H1 (cell line): Measurements from ENCODE around the gene ANKRD11. TPM values are rescaled to one million over a fixed set of nuclear protein-coding genes. Genes with fewer than 3 reads are reported as not detected.

Experiments
- CTCF ChIA-PET: fragments of 300-600 bp; sonication (Branson Sonifier 250); formaldehyde crosslinking; loops from one replicate; lab custom pipeline; 2021; ENCODE audit not compliant: partially characterized antibody; lab: Charles Lee
- POLR2A ChIA-PET: fragments of 300-600 bp; sonication (Branson Sonifier 250); formaldehyde crosslinking; loops from one replicate; lab custom pipeline; 2021; ENCODE audit warnings: inconsistent platforms; ENCODE audit not compliant: partially characterized antibody; lab: Charles Lee
- DNase-seq, 2 experiments: peaks; one replicate each; pipeline versions ENCODE4 v3.0.0 to v3.0.0-alpha.2; 2010 to 2022; ENCODE audit warnings: low spot score in 2 of 2, low read depth in 1 of 2, mixed read lengths in 1 of 2
- FAIRE-seq: peaks from 2 replicates; lab custom pipeline; 2011; peaks lifted over from hg19 to GRCh38; lab: Jason Lieb, UNC
- H2AFZ ChIP-seq: 2 replicates; pipeline ENCODE4 v1.8.1; 2012; ENCODE audit warnings: low read length, inconsistent platforms
- H2AK5ac ChIP-seq: 2 replicates; pipeline ENCODE4 v1.6.1; 2013; ENCODE audit warnings: low read depth, low read length
- H2BK120ac ChIP-seq: replicated peaks from 2 replicates; pipeline ENCODE3; 2013; ENCODE audit warnings: low read depth, low read length, inconsistent platforms
- H2BK12ac ChIP-seq: 2 replicates; pipeline ENCODE4 v1.6.1; 2013; ENCODE audit warnings: low read depth, low read length
- H2BK15ac ChIP-seq: 2 replicates; pipeline ENCODE4 v1.6.1; 2013; ENCODE audit warnings: low read length
- H2BK20ac ChIP-seq: 2 replicates; pipeline ENCODE4 v1.6.1; 2013; ENCODE audit warnings: low read length
- H2BK5ac ChIP-seq: 2 replicates; pipeline ENCODE4 v1.6.1; 2013; ENCODE audit warnings: low read depth, low read length
- H3K14ac ChIP-seq: 2 replicates; pipeline ENCODE4 v1.6.1; 2013; ENCODE audit warnings: inconsistent platforms; ENCODE audit not compliant: insufficient read length
- H3K18ac ChIP-seq: 2 replicates; pipeline ENCODE4 v1.6.1; 2013; ENCODE audit warnings: low read length; ENCODE audit errors: extremely low read depth
- H3K23ac ChIP-seq: 2 replicates; pipeline ENCODE4 v1.6.1; 2013; ENCODE audit warnings: inconsistent platforms; ENCODE audit not compliant: insufficient read length
- H3K23me2 ChIP-seq: 2 replicates; pipeline ENCODE4 v1.6.1; 2013; ENCODE audit warnings: low read depth, low read length
- H3K27ac ChIP-seq: 2 replicates; pipeline ENCODE4 v1.6.1; 2011; ENCODE audit warnings: low read depth, low read length, inconsistent platforms
- H3K27me3 ChIP-seq, 4 experiments: replicated peaks in 1 of 4; 1 replicate in 1 of 4; 2 replicates in 3 of 4; pipeline versions ENCODE4 v1.6.1 to v1.8.1; 2011 to 2013; ENCODE audit warnings: low read length in 3 of 4, mild to moderate bottlenecking in 3 of 4, inconsistent platforms in 2 of 4, mixed read lengths in 2 of 4, moderate library complexity in 1 of 4; ENCODE audit not compliant: control insufficient read depth in 3 of 4, insufficient read depth in 3 of 4; ENCODE audit errors: extremely low read depth in 1 of 4
- H3K36me3 ChIP-seq, 4 experiments: 2 replicates each; pipeline versions ENCODE4 v1.6.1 to v1.8.1; 2011 to 2013; ENCODE audit warnings: mild to moderate bottlenecking in 4 of 4, low read length in 3 of 4, moderate library complexity in 2 of 4, control low read depth in 1 of 4, inconsistent platforms in 1 of 4; ENCODE audit not compliant: insufficient read depth in 4 of 4, control insufficient read depth in 2 of 4
- H3K4ac ChIP-seq: replicated peaks from 2 replicates; pipeline ENCODE3; 2013; ENCODE audit warnings: low read length, low read depth, mixed read lengths, inconsistent platforms; ENCODE audit not compliant: insufficient read length
- H3K4me1 ChIP-seq, 4 experiments: replicated peaks in 1 of 4; 1 replicate in 1 of 4; 2 replicates in 3 of 4; pipeline versions ENCODE4 v1.6.1 to v1.8.1; 2011 to 2013; ENCODE audit warnings: low read length in 3 of 4, inconsistent platforms in 2 of 4, mixed read lengths in 1 of 4; ENCODE audit not compliant: insufficient read depth in 4 of 4, control insufficient read depth in 3 of 4
- H3K4me2 ChIP-seq, 2 experiments: 2 replicates each; pipeline versions ENCODE4 v1.6.1 to v1.8.1; 2011 to 2013; ENCODE audit warnings: low read depth in 2 of 2, low read length in 2 of 2, control low read depth in 1 of 2, inconsistent platforms in 1 of 2, mild to moderate bottlenecking in 1 of 2; ENCODE audit not compliant: insufficient read depth in 1 of 2
- H3K4me3 ChIP-seq, 4 experiments: fragments of 200-600, 300-600 bp in 1 of 4; sonication (generic), shearing (Covaris generic), sonication (Bioruptor Twin) in 1 of 4; 2 replicates each; pipeline versions ENCODE4 v1.5.1 to v1.8.1; 2011 to 2016; ENCODE audit warnings: low read length in 4 of 4, low read depth in 3 of 4, control low read depth in 2 of 4, inconsistent platforms in 2 of 4, mild to moderate bottlenecking in 2 of 4, mixed read lengths in 1 of 4, moderate library complexity in 1 of 4; ENCODE audit not compliant: insufficient read depth in 2 of 4; ENCODE audit errors: extremely low read depth in 1 of 4
- H3K56ac ChIP-seq: replicated peaks from 2 replicates; pipeline ENCODE3; 2013; ENCODE audit warnings: low read depth, mild to moderate bottlenecking, mixed read lengths, low read length, inconsistent platforms; ENCODE audit not compliant: insufficient read length
- H3K79me1 ChIP-seq: 2 replicates; pipeline ENCODE4 v1.6.1; 2013; ENCODE audit warnings: low read depth, low read length, control low read depth
- H3K79me2 ChIP-seq, 2 experiments: 2 replicates each; pipeline versions ENCODE4 v1.6.1 to v1.8.1; 2012 to 2013; ENCODE audit warnings: low read length in 2 of 2, mild to moderate bottlenecking in 2 of 2, inconsistent platforms in 1 of 2; ENCODE audit not compliant: insufficient read depth in 2 of 2, control insufficient read depth in 1 of 2
- H3K9ac ChIP-seq, 4 experiments: replicated peaks in 1 of 4; 1 replicate in 1 of 4; 2 replicates in 3 of 4; pipeline versions ENCODE4 v1.6.1 to v1.8.1; 2011 to 2013; ENCODE audit warnings: low read depth in 3 of 4, low read length in 3 of 4, control low read depth in 2 of 4, mild to moderate bottlenecking in 2 of 4, moderate library complexity in 2 of 4, inconsistent platforms in 1 of 4; ENCODE audit errors: extremely low read depth in 1 of 4
- H3K9me3 ChIP-seq, 2 experiments: 2 replicates each; pipeline versions ENCODE4 v1.6.1 to v1.8.1; 2012 to 2013; ENCODE audit warnings: mild to moderate bottlenecking in 2 of 2, moderate library complexity in 2 of 2, control low read depth in 1 of 2, inconsistent platforms in 1 of 2, low read depth in 1 of 2, low read length in 1 of 2, mixed read lengths in 1 of 2; ENCODE audit not compliant: insufficient read depth in 2 of 2
- H4K20me1 ChIP-seq, 2 experiments: replicated peaks in 1 of 2; 2 replicates each; pipeline versions ENCODE3 to v1.8.1; 2011 to 2013; ENCODE audit warnings: inconsistent platforms in 2 of 2, low read length in 2 of 2, mild to moderate bottlenecking in 1 of 2; ENCODE audit not compliant: insufficient read depth in 2 of 2, control insufficient read depth in 1 of 2
- H4K5ac ChIP-seq: 2 replicates; pipeline ENCODE4 v1.6.1; 2013; ENCODE audit warnings: low read length, low read depth, mixed read lengths, inconsistent platforms; ENCODE audit not compliant: insufficient read length
- H4K8ac ChIP-seq: 2 replicates; pipeline ENCODE4 v1.8.0; 2013; ENCODE audit warnings: mild to moderate bottlenecking, moderate library complexity, low read length, inconsistent platforms; ENCODE audit not compliant: insufficient read depth; ENCODE audit errors: extremely low read depth
- H4K91ac ChIP-seq: replicated peaks from 2 replicates; pipeline ENCODE3; 2013; ENCODE audit warnings: low read length, mixed read lengths, inconsistent platforms; ENCODE audit not compliant: insufficient read length
- ASH2L ChIP-seq: fragments of 200-600, 300-600 bp; sonication (generic); IDR thresholded peaks from one replicate; pipeline ENCODE4 v1.7.1; 2017; ENCODE audit warnings: low read length
- CHD1 ChIP-seq: IDR thresholded peaks from 2 replicates; pipeline ENCODE4 v1.6.1; 2012; ENCODE audit warnings: low read depth, low read length, improper control_type of control experiment
- EGR1 ChIP-seq: IDR thresholded peaks from 2 replicates; pipeline ENCODE4 v1.6.1; 2011; ENCODE audit warnings: low read depth, low read length, borderline replicate concordance
- HDAC2 ChIP-seq, 2 experiments: fragments of 300-600 bp in 1 of 2; sonication (generic) in 1 of 2; IDR thresholded peaks; 2 replicates each; pipeline ENCODE4 v1.6.1; 2011 to 2012; ENCODE audit warnings: low read depth in 2 of 2, low read length in 2 of 2, mild to moderate bottlenecking in 2 of 2, moderate library complexity in 2 of 2, borderline replicate concordance in 1 of 2, inconsistent platforms in 1 of 2
- KDM5A ChIP-seq: fragments of 200-600 bp; IDR thresholded peaks from 2 replicates; pipeline ENCODE4 v1.7.1; 2012; ENCODE audit warnings: mild to moderate bottlenecking, low read length, inconsistent platforms, mixed read lengths
- NANOG ChIP-seq: IDR thresholded peaks from 2 replicates; pipeline ENCODE4 v1.6.1; 2011; ENCODE audit warnings: low read length, low read depth, mild to moderate bottlenecking, inconsistent platforms; ENCODE audit not compliant: insufficient read depth, poor library complexity, severe bottlenecking
- POU5F1 ChIP-seq: IDR thresholded peaks from 2 replicates; pipeline ENCODE4 v1.6.1; 2011; ENCODE audit warnings: low read depth, mild to moderate bottlenecking, low read length, moderate library complexity
- SP1 ChIP-seq: IDR thresholded peaks from 2 replicates; pipeline ENCODE4 v1.6.1; 2011; ENCODE audit warnings: low read depth, low read length
- WGBS, 2 experiments: shearing (Covaris generic) in 1 of 2; methylation state at CpG; one replicate each; pipeline versions ENCODE4 v1.1.6 to v1.1.7; 2013 to 2015; ENCODE audit warnings: low lambda C conversion rate in 2 of 2, mixed read lengths in 2 of 2, inconsistent platforms in 1 of 2, low coverage in 1 of 2, missing lambda C conversion rate in 1 of 2; ENCODE audit not compliant: insufficient replicate concordance in 2 of 2, insufficient coverage in 1 of 2, insufficient read length in 1 of 2; ENCODE audit errors: extremely low coverage in 1 of 2, missing lambda C conversion rate in 1 of 2; 5-methylcytosine and 5-hydroxymethylcytosine counted together
- polyA plus RNA-seq, 7 experiments: library from polyadenylated mRNA; depleted of rRNA in 3 of 7; stranded (reverse) in 5 of 7; unstranded in 2 of 7; fragments of >200 nt in 5 of 7; fragments of 200-250 nt in 2 of 7; gene quantifications; 1 replicate in 5 of 7; 2 replicates in 1 of 7; 4 replicates in 1 of 7; pipeline versions ENCODE4 v1.2.1 to v1.2.3, GENCODE V29; 2011 to 2013; ENCODE audit warnings: missing spikeins in 2 of 7, mixed read lengths in 2 of 7
- total RNA-seq: library from RNA; stranded (reverse); fragmentation: NEBNext Ultra II Directional; extraction: Animal tissue kit (Norgen Biotek cat#: 25700); gene quantifications from 2 replicates; pipeline ENCODE4 v1.2.1, GENCODE V29; 2021

Gene ANKRD11
- total and polyA plus RNA-seq, 2 of the 8 experiments (the other 6 are each of a cell fraction or from before 2014, with no cell fraction given) = 46.5 to 142 TPM

- Histone ChIP-seq H3K27ac (no peak overlapping the region), H2AK5ac (no peak overlapping the region), H4K5ac (no peak overlapping the region), H3K9me3 (no peaks in the 10 kb centered on the region), H2BK120ac (no peak overlapping the region), H2BK20ac (no peak overlapping the region), H2AFZ (no peak overlapping the region), H4K8ac (no peak overlapping the region), H3K4me3 (no peak overlapping the region), H3K9ac (no peak overlapping the region), H3K56ac (no peak overlapping the region), H3K27me3 (no peaks in the 10 kb centered on the region), H2BK12ac (no peak overlapping the region), H3K79me2 (peaks cover 79 to 100% of the 10 kb centered on the region in 2 experiments), H3K14ac (no peak overlapping the region), H3K4me2 (0 out of 4 replicates have a peak overlapping the region, but pooled peaks of 1 of the 2 experiments have one; percentile 11), H3K4ac (no peak overlapping the region), H2BK5ac (no peak overlapping the region), H3K18ac (no peak overlapping the region), H3K23ac (no peak overlapping the region), H4K91ac (no peak overlapping the region), H3K4me1 (peaks cover 3 to 19% (median 9%) of the 10 kb centered on the region in 4 experiments), H3K23me2 (no peaks in the 10 kb centered on the region; the same call in 1 of the 2 replicates), H3K36me3 (no peaks in the 10 kb centered on the region; a peak in 1 of 8 replicates), H3K79me1 (peaks cover 23% of the 10 kb centered on the region), H4K20me1 (peaks cover 52 to 57% of the 10 kb centered on the region in 2 experiments), H2BK15ac (no peak overlapping the region)
- ChIA-PET POLR2A (interaction anchor here (0.7 to 4.7 kb wide), 8 partner anchors 9 to 160 kb away, joined by 3 to 26 read pairs (median 4); no protein-coding TSS in a partner anchor), CTCF (interaction anchor here (0.6 to 1.8 kb wide), 6 partner anchors 9 to 49 kb away, joined by 3 to 8 read pairs (median 4); no protein-coding TSS in a partner anchor)
- WGBS, 2 experiments = 82% methylated on average over 5 of the region's 5 CpGs; no CpG with 5 or more reads in 1 of the 2 experiments
- FAIRE-seq = no peak
- TF ChIP-seq HDAC2 (IDR thresholded peaks at IDR 0.05; ENCODE audit: borderline replicate concordance in 1 of 2, low read depth in 2 of 2, low read length in 2 of 2) = no peak
- TF ChIP-seq CHD1 = no peak
- no peak for TF ChIP-seq KDM5A
- TF ChIP-seq EGR1 = no peak
- TF ChIP-seq SP1 = no peak
- TF ChIP-seq ASH2L = no peak
- no peak for TF ChIP-seq POU5F1
- no peak for TF ChIP-seq NANOG
- DNase-seq = no peak
Observed at GRCh38 chr16:89475144-89475543, 15.2 kb downstream of the ANKRD11 start.
